Activated T-cell treated with anti-CD3 and anti-CD28 coated beads, Interleukin-2, amount 50 U/mL, for 72 hours (primary cell): ENCODE results near the gene HSPG2. TPM values are rescaled to one million over a fixed set of nuclear protein-coding genes. Genes with fewer than 3 reads are reported as not detected.
"Not testable (repeated sequence)": the region's sequence is repeated elsewhere in the genome, so short reads cannot be mapped to it uniquely, and the experiment has no call there.

ENCODE experiments used
- ATAC-seq, 2 donors: fragments of 150-1000 bp; cut with Tn5 transposase; replicated peaks in 1 of 2; 2 replicates each; pipeline ENCODE4 v1.10.0; 2021; ENCODE audit warnings: moderate library complexity in 2 of 2, mild to moderate bottlenecking in 1 of 2
- DNase-seq, 2 donors: peaks; one replicate each; pipeline ENCODE4 v3.0.0; 2021 to 2022; ENCODE audit warnings: mixed read lengths in 1 of 2
- H3K27ac Mint-ChIP-seq: one replicate; pipeline ENCODE4 v1.8.0; 2022; ENCODE audit warnings: mild to moderate bottlenecking, moderate library complexity, mixed read lengths
- H3K27me3 Mint-ChIP-seq: one replicate; pipeline ENCODE4 v1.8.0; 2022; ENCODE audit warnings: low read depth, mixed read lengths
- H3K36me3 Mint-ChIP-seq, 2 donors: one replicate each; pipeline ENCODE4 v1.8.0; 2022; ENCODE audit warnings: mixed read lengths in 2 of 2, mild to moderate bottlenecking in 1 of 2; ENCODE audit not compliant: insufficient read depth in 2 of 2
- H3K4me1 Mint-ChIP-seq: one replicate; pipeline ENCODE4 v1.8.0; 2022; ENCODE audit warnings: low read depth, mixed read lengths
- H3K4me3 Mint-ChIP-seq, 2 donors: one replicate each; pipeline ENCODE4 v1.8.0; 2022; ENCODE audit warnings: mild to moderate bottlenecking in 2 of 2, mixed read lengths in 2 of 2, moderate library complexity in 2 of 2
- H3K9me3 Mint-ChIP-seq, 2 donors: one replicate each; pipeline ENCODE4 v1.8.0; 2022; ENCODE audit warnings: mixed read lengths in 2 of 2
- total RNA-seq, 2 donors: library from RNA; stranded (reverse); gene quantifications; one replicate each; pipeline ENCODE4 v1.2.3, GENCODE V29; 2022

HSPG2 gene
- total RNA-seq, 2 donors from 2014 or later, result 4.4 to 11.5 TPM

DNA sequence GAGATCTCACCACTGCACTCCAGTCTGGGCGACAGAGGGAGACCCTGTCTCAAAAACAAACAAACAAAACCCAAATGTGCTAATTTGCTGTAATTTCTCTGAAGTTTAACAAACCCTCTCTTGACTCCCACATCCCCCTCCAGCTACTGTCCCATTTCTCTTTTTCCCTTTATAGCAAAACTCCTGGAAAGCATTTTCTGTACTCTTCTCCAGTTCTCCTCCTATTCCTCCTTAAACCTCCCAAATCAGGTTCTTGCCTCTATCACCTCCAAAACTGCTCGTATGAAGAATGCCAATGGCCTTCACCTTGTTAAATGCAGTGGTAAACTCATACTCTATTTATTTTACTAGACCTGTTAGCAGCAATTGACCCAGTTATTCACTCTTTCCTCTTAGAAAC is 150.5 kb downstream of the HSPG2 start:
- no peaks in the 10 kb centered on the region for H3K9me3 Mint-ChIP-seq
- peaks cover 10% of the 10 kb centered on the region for H3K4me1 Mint-ChIP-seq
- H3K4me3 Mint-ChIP-seq, result no peak overlapping the region
- H3K36me3 Mint-ChIP-seq, result peaks cover 3 to 6% of the 10 kb centered on the region in 2 donors
- no peak overlapping the region for H3K27ac Mint-ChIP-seq
- DNase-seq (no peak), ATAC-seq (no peak)
- H3K27me3 Mint-ChIP-seq, result no peaks in the 10 kb centered on the region

GRCh38 chr1:21785764-21786163 is 151.3 kb downstream of the HSPG2 start:
- ATAC-seq, DNase-seq, H3K4me3 Mint-ChIP-seq, H3K36me3 Mint-ChIP-seq, H3K9me3 Mint-ChIP-seq, H3K27me3 Mint-ChIP-seq, H3K27ac Mint-ChIP-seq: not testable (repeated sequence)
- peaks cover 15% of the 10 kb centered on the region for H3K4me1 Mint-ChIP-seq

DNA sequence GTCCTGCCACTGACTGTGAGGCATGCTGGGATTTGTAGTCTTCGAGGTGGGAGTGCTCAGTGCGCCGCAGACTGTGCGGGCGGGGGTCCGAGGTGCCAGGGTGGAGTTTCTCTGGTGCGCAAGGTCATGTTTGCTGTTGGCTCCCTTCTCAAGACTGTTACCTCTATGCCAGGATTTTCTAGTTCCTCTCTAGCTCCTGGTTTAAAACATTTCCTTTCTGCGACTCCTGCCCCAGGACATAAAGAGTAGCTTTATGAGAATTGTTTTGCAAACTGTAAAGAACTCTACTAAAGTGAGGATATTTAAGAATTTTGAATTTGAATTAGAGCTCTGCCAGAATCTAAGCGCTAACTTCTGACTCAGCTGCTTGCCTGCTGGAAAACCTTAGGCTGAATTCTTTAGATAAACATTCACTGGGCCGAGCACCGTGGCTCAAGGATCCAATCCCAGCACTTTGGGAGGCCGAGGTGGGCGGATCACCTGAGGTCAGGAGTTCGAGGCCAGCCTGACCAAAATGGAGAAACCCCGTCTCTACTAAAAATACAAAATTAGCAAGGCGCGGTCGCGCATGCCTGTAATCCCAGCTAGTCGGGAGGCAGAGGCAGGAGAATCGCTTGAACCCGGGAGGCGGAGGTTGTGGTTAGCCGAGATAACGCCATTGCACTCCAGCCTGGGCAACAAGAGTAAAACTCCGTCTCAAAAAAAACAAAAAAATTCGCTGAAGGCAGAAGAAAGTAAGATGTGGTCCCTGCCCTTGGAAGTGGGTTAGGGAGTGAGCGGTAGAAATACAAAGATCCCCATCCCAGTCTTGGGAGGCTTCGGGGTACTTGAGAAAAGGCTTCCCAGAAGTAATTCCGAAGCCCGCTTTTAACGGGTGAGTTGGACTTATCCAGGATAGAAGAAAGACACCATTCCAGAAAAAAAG is 153.2 kb downstream of the HSPG2 start:
- no peak for ATAC-seq
- Mint-ChIP-seq H3K4me3 (peak overlapping the region; percentile 87 to 92), H3K36me3 (peaks cover 7 to 13% of the 10 kb centered on the region in 2 donors), H3K27ac (peak overlapping the region; percentile 100), H3K9me3 (no peaks in the 10 kb centered on the region), H3K4me1 (peaks cover 32% of the 10 kb centered on the region), H3K27me3 (no peaks in the 10 kb centered on the region)
- DNase-seq, result no peak

DNA sequence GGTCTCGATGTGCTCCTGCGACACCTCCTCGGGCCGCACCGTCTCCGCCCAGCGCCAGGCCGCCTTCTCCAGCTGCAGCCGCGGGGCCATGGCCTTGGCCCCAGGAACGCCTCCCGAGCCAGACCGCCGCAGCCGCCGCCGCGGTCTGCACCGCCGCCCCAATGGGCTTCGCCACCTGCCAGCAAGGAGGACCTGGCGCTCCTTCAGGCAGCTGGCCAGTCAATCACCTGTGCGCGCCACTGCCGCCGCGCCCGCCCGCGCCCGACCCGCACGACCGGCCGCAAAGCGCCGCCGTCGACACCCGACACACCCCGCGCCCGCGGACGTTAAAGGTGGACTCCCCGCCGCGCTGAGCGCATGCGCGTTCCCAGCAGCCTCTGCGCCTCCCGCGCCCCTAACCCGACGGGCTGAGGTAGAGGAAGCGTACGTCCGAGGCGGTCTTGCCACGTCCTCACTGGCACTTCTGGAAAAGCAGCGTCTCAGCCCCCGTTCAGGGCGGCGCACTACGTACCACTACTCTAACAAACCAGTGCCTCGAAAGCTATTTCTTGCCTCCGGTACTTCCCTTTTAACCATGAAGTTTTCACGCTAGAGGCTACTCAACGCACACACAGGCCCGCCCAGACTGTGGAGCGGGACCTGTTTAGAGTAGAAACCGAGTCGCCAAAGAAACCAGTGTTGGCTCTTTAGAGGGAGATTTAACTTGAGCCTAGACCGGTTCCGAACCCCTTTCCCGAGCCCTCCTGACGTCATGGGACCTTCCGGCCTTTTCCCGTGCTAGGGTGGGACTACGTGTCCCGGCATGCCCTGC is 154.0 kb downstream of the HSPG2 start, which contains the start of gene USP48:
Gene USP48 (minus strand): TSS at position 282 of the 811 bp plus-strand sequence. CDS start 192 bp downstream, at position 90.
- Mint-ChIP-seq H3K27me3 (no peaks in the 10 kb centered on the region), H3K36me3 (peaks cover 9 to 14% of the 10 kb centered on the region in 2 donors), H3K27ac (peak within 1 kb of the TSS; percentile 100), H3K9me3 (no peaks in the 10 kb centered on the region), H3K4me3 (peak within 1 kb of the TSS; percentile 87 to 92), H3K4me1 (peaks cover 40% of the 10 kb centered on the region)
- ATAC-seq (peak; percentile 78), DNase-seq (peak; percentile 98)

DNA sequence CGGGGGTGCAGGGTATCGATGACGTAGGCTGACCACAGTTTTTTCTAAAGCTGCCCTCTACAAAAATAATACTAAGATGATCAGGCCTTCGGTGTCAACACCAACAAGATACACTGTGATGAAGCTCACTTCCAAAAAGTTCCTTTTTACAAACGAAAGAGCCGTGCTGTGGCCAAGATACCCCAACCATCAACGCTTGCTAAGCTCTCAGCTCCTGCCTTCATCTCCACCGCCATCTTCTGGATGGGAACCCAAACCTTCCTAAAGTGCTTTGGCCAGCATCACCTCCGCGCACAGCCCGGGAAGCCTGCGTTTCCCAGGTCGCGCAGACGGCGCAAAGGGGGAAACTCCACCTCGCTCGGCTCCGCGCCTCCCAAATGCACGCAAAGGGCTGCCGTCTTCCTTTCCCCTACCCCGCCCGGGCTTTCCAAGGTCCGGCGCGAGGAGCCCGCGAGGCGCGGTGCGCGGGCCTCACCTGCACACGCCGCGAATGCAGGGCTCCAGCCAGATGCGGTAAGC is 154.7 kb downstream of the HSPG2 start:
- Mint-ChIP-seq H3K27me3 (no peaks in the 10 kb centered on the region), H3K4me3 (peak overlapping the region; percentile 87 to 92), H3K4me1 (peaks cover 46% of the 10 kb centered on the region), H3K9me3 (no peaks in the 10 kb centered on the region), H3K36me3 (peaks cover 12 to 19% of the 10 kb centered on the region in 2 donors), H3K27ac (peak overlapping the region; percentile 89)
- DNase-seq, result peak; percentile 70 to 73
- peak; percentile 20 to 32 for ATAC-seq

DNA sequence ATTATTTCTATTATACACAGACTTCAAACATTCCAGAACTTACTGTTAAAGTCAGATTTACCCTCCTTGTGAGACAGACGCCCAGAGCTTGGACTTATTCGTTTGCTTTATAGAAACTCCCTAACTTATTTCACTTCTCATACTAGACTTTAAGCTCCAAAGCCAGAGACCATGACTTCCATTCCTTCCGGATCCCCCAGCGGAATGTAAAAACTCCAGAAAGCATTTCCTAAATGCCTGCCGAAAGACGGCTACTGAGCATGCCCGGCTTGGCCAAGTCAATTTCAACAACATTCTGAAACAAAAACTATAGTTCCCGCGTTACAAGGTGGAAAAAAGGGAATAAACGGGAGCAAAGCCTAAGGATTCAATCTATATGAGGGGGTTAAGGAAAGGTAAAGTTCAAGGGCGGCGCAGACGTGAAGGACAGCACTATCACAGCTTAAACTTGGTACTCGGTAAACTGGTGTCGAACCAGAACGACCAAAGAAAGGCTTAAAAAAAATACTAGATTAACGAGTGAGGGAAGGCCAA is 155.2 kb downstream of the HSPG2 start:
- peaks cover 52% of the 10 kb centered on the region for H3K4me1 Mint-ChIP-seq
- no peaks in the 10 kb centered on the region for H3K27me3 Mint-ChIP-seq
- peak overlapping the region; percentile 89 for H3K27ac Mint-ChIP-seq
- H3K4me3 Mint-ChIP-seq, result peak overlapping the region; percentile 87 to 92
- peaks cover 13 to 23% of the 10 kb centered on the region in 2 donors for H3K36me3 Mint-ChIP-seq
- ATAC-seq, result no peak
- no peak for DNase-seq
- H3K9me3 Mint-ChIP-seq, result no peaks in the 10 kb centered on the region

DNA sequence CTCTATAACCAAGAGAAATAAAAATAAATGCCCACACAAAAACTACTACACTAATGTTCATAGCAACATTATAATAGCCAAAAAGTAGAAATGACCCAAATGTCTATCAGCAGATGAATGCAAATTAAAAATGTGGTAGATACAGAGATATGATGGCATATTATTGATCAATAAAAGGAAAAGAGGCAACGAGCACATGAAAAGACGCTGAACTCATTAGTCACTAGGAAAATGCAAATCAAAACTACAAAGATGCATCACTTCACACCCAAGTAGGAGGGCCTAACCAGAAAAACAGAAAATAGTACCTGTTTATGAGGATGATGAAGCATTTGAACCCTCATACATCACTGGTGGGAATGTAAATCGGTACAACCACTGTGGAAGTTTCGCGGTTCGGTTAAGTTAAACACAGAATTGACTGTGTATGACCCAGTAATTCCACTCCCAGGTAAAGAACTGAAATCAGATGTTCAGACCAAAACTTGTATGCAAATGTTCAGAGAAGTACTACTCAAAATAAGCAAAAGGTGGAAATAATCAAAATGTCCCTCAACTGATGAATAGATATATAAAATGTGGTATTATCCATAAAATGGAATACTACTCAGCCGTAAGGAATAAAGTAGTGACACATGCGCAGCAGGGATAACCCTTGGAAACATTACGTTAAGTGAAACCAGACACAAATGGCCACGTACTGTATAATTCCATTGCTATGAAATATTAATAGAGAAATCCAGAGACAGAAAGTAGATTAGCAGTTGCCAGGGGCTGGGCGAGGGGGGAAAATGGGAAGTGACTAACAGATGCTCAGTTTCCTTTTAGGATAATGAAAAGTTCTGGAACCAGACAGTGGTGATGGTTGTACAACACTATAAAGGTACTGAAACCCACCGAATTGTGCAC is 157.2 kb downstream of the HSPG2 start:
- Mint-ChIP-seq H3K36me3 (peaks cover 13 to 27% of the 10 kb centered on the region in 2 donors), H3K4me1 (peaks cover 71% of the 10 kb centered on the region), H3K4me3 (peak overlapping the region; percentile 86 to 94), H3K27ac (peak overlapping the region; percentile 83), H3K9me3 (no peaks in the 10 kb centered on the region), H3K27me3 (no peaks in the 10 kb centered on the region)
- peak; percentile 72 to 80 for DNase-seq
- peak; percentile 55 to 59 for ATAC-seq

DNA sequence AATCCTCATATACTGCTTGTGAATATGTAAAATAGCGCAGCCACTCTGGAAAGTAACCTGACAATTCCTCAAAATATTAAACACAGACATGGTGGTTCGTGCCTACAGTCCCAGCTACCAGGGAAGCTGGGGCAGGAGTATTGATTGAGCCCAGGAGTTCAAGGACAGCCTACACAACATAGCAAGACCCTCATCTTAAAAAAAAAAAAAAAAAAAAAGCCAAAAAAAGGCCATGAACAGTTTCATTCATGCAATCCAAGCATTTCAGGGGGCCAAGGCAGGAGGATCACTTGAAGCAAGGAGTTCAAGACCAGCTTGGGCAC is 158.7 kb downstream of the HSPG2 start:
- Mint-ChIP-seq H3K36me3 (peaks cover 13 to 27% of the 10 kb centered on the region in 2 donors), H3K4me3 (peak overlapping the region; percentile 31 to 63)

DNA sequence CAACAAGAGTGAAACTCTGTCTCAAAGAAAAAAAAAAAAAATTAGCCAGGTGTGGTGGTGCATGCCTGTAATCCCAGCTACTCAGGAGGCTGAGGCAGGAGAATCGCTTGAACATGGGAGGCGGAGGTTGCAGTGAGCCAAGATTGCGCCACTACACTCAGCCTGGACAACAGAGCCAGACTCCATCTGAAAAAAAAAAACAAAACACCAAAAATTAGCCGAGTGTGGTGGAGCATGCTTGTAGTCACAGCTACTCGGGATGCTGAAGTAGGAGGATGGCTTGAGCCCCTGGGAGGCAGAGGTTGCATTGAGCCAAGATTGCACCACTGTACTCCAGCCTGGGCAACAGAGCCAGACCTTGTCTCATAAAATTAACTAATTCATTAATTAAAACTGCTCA is 160.2 kb downstream of the HSPG2 start:
- not testable (repeated sequence) for ATAC-seq, H3K27me3 Mint-ChIP-seq, H3K27ac Mint-ChIP-seq, DNase-seq, H3K9me3 Mint-ChIP-seq
- H3K36me3 Mint-ChIP-seq, result peaks cover 13 to 25% of the 10 kb centered on the region in 2 donors
- H3K4me1 Mint-ChIP-seq, result peaks cover 76% of the 10 kb centered on the region
- peak overlapping the region; percentile 49 to 61 for H3K4me3 Mint-ChIP-seq

More for the DNA sequence above, 158.7 kb downstream of the HSPG2 start:
- Mint-ChIP-seq H3K27ac (peak overlapping the region; percentile 20), H3K9me3 (no peaks in the 10 kb centered on the region), H3K4me1 (peaks cover 68% of the 10 kb centered on the region), H3K27me3 (no peaks in the 10 kb centered on the region)
- DNase-seq (no peak), ATAC-seq (no peak)

- Mint-ChIP-seq H3K4me1 (peaks cover 71% of the 10 kb centered on the region), H3K27ac (peak overlapping the region; percentile 94), H3K9me3 (no peaks in the 10 kb centered on the region), H3K4me3 (peak overlapping the region; percentile 59 to 67), H3K27me3 (no peaks in the 10 kb centered on the region), H3K36me3 (peaks cover 10 to 24% of the 10 kb centered on the region in 2 donors)
- ATAC-seq (peak; percentile 34 to 45), DNase-seq (no peak)
Observed at GRCh38 chr1:21775985-21776562, 161.0 kb downstream of the HSPG2 start.

- Mint-ChIP-seq H3K4me3 (peak overlapping the region; percentile 24 to 59), H3K36me3 (peaks cover 10 to 24% of the 10 kb centered on the region in 2 donors), H3K27me3 (no peaks in the 10 kb centered on the region), H3K27ac (peak overlapping the region; percentile 15), H3K4me1 (peaks cover 70% of the 10 kb centered on the region), H3K9me3 (no peaks in the 10 kb centered on the region)
- ATAC-seq (no peak), DNase-seq (no peak)
Observed at GRCh38 chr1:21775550-21775914, 161.6 kb downstream of the HSPG2 start.
